NCI-H1436 (cell line): ENCODE measurements around the gene TRIM60.
"Not testable (repeated sequence)": the region's sequence is repeated elsewhere in the genome, so short reads cannot be mapped to it uniquely, and the experiment has no call there.

Experiments used
- DNase-seq: peaks from one replicate; lab custom pipeline; 2025; lab: John Stamatoyannopoulos, UW

TRIM60 gene

GRCh38 chr4:165031436-165032211 is at the start of gene TRIM60:
TRIM60 (plus strand) TSS chr4:165031999; CDS start chr4:165040073, 8,074 bp downstream.
- no peak for DNase-seq

GRCh38 chr4:164989471-164989870 is 42.3 kb upstream of the TRIM60 start:
- no peak for DNase-seq

GRCh38 chr4:164990786-164991185 is 41.0 kb upstream of the TRIM60 start:
- not testable (repeated sequence) for DNase-seq

GRCh38 chr4:164996123-164996522 is 35.7 kb upstream of the TRIM60 start:
- DNase-seq = not testable (repeated sequence)

- DNase-seq = no peak
Measured at GRCh38 chr4:164997324-164997723, 34.5 kb upstream of the TRIM60 start.

- DNase-seq = no peak
Measured at GRCh38 chr4:164997941-164998340, 33.9 kb upstream of the TRIM60 start.

GRCh38 chr4:164998526-164999080 is 33.2 kb upstream of the TRIM60 start:
- not testable (repeated sequence) for DNase-seq

- not testable (repeated sequence) for DNase-seq
Measured at GRCh38 chr4:165001957-165002356, 29.8 kb upstream of the TRIM60 start.

- no peak for DNase-seq
Measured at GRCh38 chr4:165005352-165005925, 26.4 kb upstream of the TRIM60 start.

GRCh38 chr4:165006456-165006855 is 25.3 kb upstream of the TRIM60 start:
- peak; percentile 38 for DNase-seq

GRCh38 chr4:165006886-165007285 is 24.9 kb upstream of the TRIM60 start:
- DNase-seq = no peak

GRCh38 chr4:165009493-165010227 is 22.1 kb upstream of the TRIM60 start:
- no peak for DNase-seq

GRCh38 chr4:165010487-165010886 is 21.3 kb upstream of the TRIM60 start:
- no peak for DNase-seq

- no peak for DNase-seq
Measured at GRCh38 chr4:165010991-165011390, 20.8 kb upstream of the TRIM60 start.

GRCh38 chr4:165011403-165011802 is 20.4 kb upstream of the TRIM60 start:
- no peak for DNase-seq

- DNase-seq = no peak
Measured at GRCh38 chr4:165013691-165014090, 18.1 kb upstream of the TRIM60 start.

GRCh38 chr4:165016971-165017370 is 14.8 kb upstream of the TRIM60 start:
- DNase-seq = no peak

- DNase-seq = not testable (repeated sequence)
Measured at GRCh38 chr4:165019995-165020394, 11.8 kb upstream of the TRIM60 start.

GRCh38 chr4:165025782-165026181 is 6.0 kb upstream of the TRIM60 start:
- DNase-seq = not testable (repeated sequence)

GRCh38 chr4:165027762-165028402 is 3.9 kb upstream of the TRIM60 start:
- DNase-seq = no peak

- DNase-seq = no peak
Measured at GRCh38 chr4:165048170-165048569, 16.4 kb downstream of the TRIM60 start.

GRCh38 chr4:165052627-165053026 is 20.8 kb downstream of the TRIM60 start:
- no peak for DNase-seq
